ENCODE results near the gene TENM3. TPM values are rescaled to one million over a fixed set of nuclear protein-coding genes. Genes with fewer than 3 reads are reported as not detected.
A peak's percentile ranks its signal among the peaks of the same experiment; 100 is the strongest.
"Not testable (repeated sequence)": the region's sequence is repeated elsewhere in the genome, so short reads cannot be mapped to it uniquely, and the experiment has no call there.

Gene TENM3
- polyA plus RNA-seq, 1 experiment, result 54.9 TPM

- POLR2A ChIA-PET, result interaction anchor here (0.6 to 0.9 kb wide), 2 partner anchors 50 to 91 kb away, joined by 3 to 4 read pairs; no protein-coding TSS in a partner anchor
Observed at GRCh38 chr4:182238355-182238931, 4.8 kb upstream of the TENM3 start.

GRCh38 chr4:182240161-182241130, 2.8 kb upstream of the TENM3 start:
- Histone ChIP-seq H3K4me3 (ENCODE audit: low read depth, low read length) (peak overlapping the region; percentile 23; the same call in 1 of the 2 replicates), H3K27me3 (ENCODE audit: control insufficient read depth, insufficient read depth, low read length) (no peaks in the 10 kb centered on the region), H3K9me3 (ENCODE audit: control insufficient read depth, insufficient read depth, low read length) (no peaks in the 10 kb centered on the region), H3K27ac (ENCODE audit: low read depth, low read length) (peak overlapping the region; percentile 81)
- ChIA-PET CTCF (no interaction called here), POLR2A (no interaction called here)
- peak; percentile 65 for DNase-seq (ENCODE audit: low read depth, low spot score)
- TF ChIP-seq CTCF (IDR thresholded peaks at IDR 0.05; ENCODE audit: low read depth, low read length), result no peak

More at GRCh38 chr4:182238355-182238931, 4.8 kb upstream of the TENM3 start:
- no peak for DNase-seq (ENCODE audit: low read depth, low spot score)
- H3K27ac ChIP-seq (ENCODE audit: low read depth, low read length), result no peak overlapping the region
- H3K4me3 ChIP-seq (ENCODE audit: low read depth, low read length), result no peak overlapping the region
- CTCF ChIA-PET, result interaction anchor here (0.6 to 1.5 kb wide), 3 partner anchors 9 to 29 kb away, joined by 3 to 5 read pairs (median 5); no protein-coding TSS in a partner anchor
- TF ChIP-seq CTCF (IDR thresholded peaks at IDR 0.05; ENCODE audit: low read depth, low read length), result no peak
- H3K9me3 ChIP-seq (ENCODE audit: control insufficient read depth, insufficient read depth, low read length), result no peaks in the 10 kb centered on the region
- H3K27me3 ChIP-seq (ENCODE audit: control insufficient read depth, insufficient read depth, low read length), result no peaks in the 10 kb centered on the region

GRCh38 chr4:182242260-182242659, 942 bp upstream of the TENM3 start:
- POLR2A ChIA-PET, result not testable (repeated sequence)

GRCh38 chr4:182242787-182243186, 415 bp upstream of the TENM3 start:
- H3K27ac ChIP-seq (ENCODE audit: low read depth, low read length), result no peak overlapping the region
- ChIA-PET POLR2A (no interaction called here), CTCF (no interaction called here)
- no peaks in the 10 kb centered on the region for H3K9me3 ChIP-seq (ENCODE audit: control insufficient read depth, insufficient read depth, low read length)
- no peak overlapping the region for H3K4me3 ChIP-seq (ENCODE audit: low read depth, low read length)
- DNase-seq (ENCODE audit: low read depth, low spot score), result no peak
- TF ChIP-seq CTCF (IDR thresholded peaks at IDR 0.05; ENCODE audit: low read depth, low read length), result no peak
- H3K27me3 ChIP-seq (ENCODE audit: control insufficient read depth, insufficient read depth, low read length), result no peaks in the 10 kb centered on the region

More at GRCh38 chr4:182242260-182242659, 942 bp upstream of the TENM3 start:
- H3K9me3 ChIP-seq (ENCODE audit: control insufficient read depth, insufficient read depth, low read length); H3K27ac ChIP-seq (ENCODE audit: low read depth, low read length); H3K27me3 ChIP-seq (ENCODE audit: control insufficient read depth, insufficient read depth, low read length); H3K4me3 ChIP-seq (ENCODE audit: low read depth, low read length); CTCF ChIA-PET; DNase-seq (ENCODE audit: low read depth, low spot score): not testable (repeated sequence)

- no peak overlapping the region for H3K4me3 ChIP-seq (ENCODE audit: low read depth, low read length)
- no peaks in the 10 kb centered on the region for H3K27me3 ChIP-seq (ENCODE audit: control insufficient read depth, insufficient read depth, low read length)
- no peak for TF ChIP-seq CTCF (IDR thresholded peaks at IDR 0.05; ENCODE audit: low read depth, low read length)
- no peaks in the 10 kb centered on the region for H3K9me3 ChIP-seq (ENCODE audit: control insufficient read depth, insufficient read depth, low read length)
- CTCF ChIA-PET, result interaction anchor here (0.6 to 1.0 kb wide), 2 partner anchors 85 to 680 kb away, joined by 3 read pairs; no protein-coding TSS in a partner anchor
- H3K27ac ChIP-seq (ENCODE audit: low read depth, low read length), result no peak overlapping the region
- POLR2A ChIA-PET, result no interaction called here
- no peak for DNase-seq (ENCODE audit: low read depth, low spot score)
Observed at GRCh38 chr4:182245041-182245440, 1.8 kb downstream of the TENM3 start.
